Type B pancreatic cell (in vitro differentiated cells): ENCODE data around the gene PRPF39. TPM values are rescaled to one million over a fixed set of nuclear protein-coding genes. Genes with fewer than 3 reads are reported as not detected.

Source experiments
- DNase-seq: peaks from one replicate; pipeline ENCODE4 v3.0.0; 2021; ENCODE audit warnings: mixed read lengths; ENCODE audit not compliant: unreplicated experiment; ENCODE audit errors: extremely low spot score
- H3K27ac Mint-ChIP-seq: 2 replicates; pipeline ENCODE4 v1.8.0; 2021; ENCODE audit warnings: mild to moderate bottlenecking, mixed read lengths
- H3K27me3 Mint-ChIP-seq: 2 replicates; pipeline ENCODE4 v1.8.0; 2021; ENCODE audit warnings: mixed read lengths
- H3K36me3 Mint-ChIP-seq: 2 replicates; pipeline ENCODE4 v1.8.0; 2021; ENCODE audit warnings: mixed read lengths
- H3K4me1 Mint-ChIP-seq: one replicate; pipeline ENCODE4 v1.8.0; 2021; ENCODE audit warnings: mixed read lengths; ENCODE audit not compliant: unreplicated experiment
- H3K4me3 Mint-ChIP-seq: 2 replicates; pipeline ENCODE4 v1.8.0; 2021; ENCODE audit warnings: mild to moderate bottlenecking, mixed read lengths
- H3K9me3 Mint-ChIP-seq: 2 replicates; pipeline ENCODE4 v1.8.0; 2021; ENCODE audit warnings: mixed read lengths
- CTCF ChIP-seq: fragments of 200-600 bp; sonication (generic); conservative IDR thresholded peaks from 2 replicates; pipeline ENCODE4 v1.5.0; 2021; ENCODE audit warnings: antibody characterized with exemption, mild to moderate bottlenecking
- long read RNA-seq: library from polyadenylated mRNA; unstranded; transcript quantifications from one replicate; pipeline ENCODE4 v2.0.0, GENCODE V29; 2020
- total RNA-seq: library from RNA; stranded (reverse); gene quantifications from 2 replicates; pipeline ENCODE4 v1.2.1, GENCODE V29; 2021; ENCODE audit warnings: low replicate concordance

Gene PRPF39
- 50.6 and 51.7 TPM in 2 replicates for total RNA-seq
- long read RNA-seq, transcript PRPF39-201 (14 exons, 2,868 nt): major isoform, 31 of 127 reads
- long read RNA-seq, partial matches to known transcripts: 32 of 127 reads
- long read RNA-seq, other reads (novel, unspliced or antisense): 63 of 127 reads

GRCh38 chr14:45083976-45084722, at the start of gene PRPF39:
TSS of gene PRPF39 (plus strand) at chr14:45084116. CDS start at chr14:45095240, 11,124 bp downstream.
- H3K27ac Mint-ChIP-seq: peak within 1 kb of the TSS; percentile 95
- peaks cover 4% of the 10 kb centered on the region for H3K36me3 Mint-ChIP-seq
- peak within 1 kb of the TSS; percentile 99 for H3K4me3 Mint-ChIP-seq
- no peak for TF ChIP-seq CTCF
- DNase-seq: peak; percentile 95
- no peaks in the 10 kb centered on the region for H3K9me3 Mint-ChIP-seq
- H3K27me3 Mint-ChIP-seq: no peaks in the 10 kb centered on the region
- peaks cover 31% of the 10 kb centered on the region for H3K4me1 Mint-ChIP-seq

- H3K9me3 Mint-ChIP-seq: no peaks in the 10 kb centered on the region
- no peak for DNase-seq
- no peak for TF ChIP-seq CTCF
- no peak overlapping the region for H3K4me3 Mint-ChIP-seq
- H3K4me1 Mint-ChIP-seq: no peaks in the 10 kb centered on the region
- no peaks in the 10 kb centered on the region for H3K27me3 Mint-ChIP-seq
- peaks cover 35% of the 10 kb centered on the region for H3K36me3 Mint-ChIP-seq
- no peak overlapping the region for H3K27ac Mint-ChIP-seq
These were observed 49.2 kb upstream of the PRPF39 start for GRCh38 chr14:45034730-45035129.

GRCh38 chr14:45038256-45038655, 45.7 kb upstream of the PRPF39 start:
- Mint-ChIP-seq H3K9me3 (no peaks in the 10 kb centered on the region), H3K27me3 (no peaks in the 10 kb centered on the region), H3K36me3 (peaks cover 38% of the 10 kb centered on the region), H3K27ac (no peak overlapping the region), H3K4me1 (no peaks in the 10 kb centered on the region), H3K4me3 (no peak overlapping the region)
- DNase-seq: no peak
- TF ChIP-seq CTCF: no peak

- TF ChIP-seq CTCF: no peak
- H3K36me3 Mint-ChIP-seq: peaks cover 33% of the 10 kb centered on the region
- H3K4me1 Mint-ChIP-seq: no peaks in the 10 kb centered on the region
- no peak for DNase-seq
- no peaks in the 10 kb centered on the region for H3K9me3 Mint-ChIP-seq
- no peaks in the 10 kb centered on the region for H3K27me3 Mint-ChIP-seq
- H3K4me3 Mint-ChIP-seq: no peak overlapping the region
- H3K27ac Mint-ChIP-seq: no peak overlapping the region
These were observed 45.1 kb upstream of the PRPF39 start for GRCh38 chr14:45038865-45039264.

GRCh38 chr14:45039390-45039789, 44.5 kb upstream of the PRPF39 start:
- TF ChIP-seq CTCF: no peak
- Mint-ChIP-seq H3K9me3 (no peaks in the 10 kb centered on the region), H3K4me3 (no peak overlapping the region), H3K27ac (no peak overlapping the region), H3K27me3 (no peaks in the 10 kb centered on the region), H3K36me3 (peaks cover 31% of the 10 kb centered on the region), H3K4me1 (no peaks in the 10 kb centered on the region)
- DNase-seq: no peak
